K562 (cell line): Measurements from ENCODE around the gene ECPAS. TPM values are rescaled to one million over a fixed set of nuclear protein-coding genes. Genes with fewer than 3 reads are reported as not detected.

Experiments
- ATAC-seq: fragments of 200-7000 bp; cut with Tn5 transposase; 3 replicates; pipeline ENCODE4 v1.9.1; 2020; ENCODE audit warnings: moderate library complexity
- BruUV-seq: library from RNA; stranded (reverse); fragments of 400-500 nt; replicated peaks from 2 replicates; lab custom pipeline; 2021; lab: Mats Ljungman, UMichigan
- CTCF ChIA-PET: fragments of 300-600 bp; formaldehyde crosslinking; extraction: SDS; loops from one replicate; lab custom pipeline; 2021; ENCODE audit warnings: low intra/inter-chr PET ratio; lab: Yijun Ruan, JAX
- POLR2A ChIA-PET: fragments of 300-600, 350-650 bp; sonication (Branson Sonifier 250); formaldehyde crosslinking; extraction: SDS; loops from one replicate; lab custom pipeline; 2021; ENCODE audit warnings: antibody characterized with exemption, inconsistent platforms; lab: Yijun Ruan, JAX
- DNase-seq, 4 experiments: peaks; one replicate each; pipeline versions ENCODE4 v3.0.0 to v3.0.0-alpha.2; 2011 to 2018; ENCODE audit warnings: low spot score in 3 of 4, mixed read lengths in 3 of 4; ENCODE audit errors: extremely low read depth in 1 of 4
- FAIRE-seq: peaks from 2 replicates; lab custom pipeline; 2011; peaks lifted over from hg19 to GRCh38; lab: Jason Lieb, UNC
- H2AFZ ChIP-seq: 2 replicates; pipeline ENCODE4 v1.6.0; 2011; ENCODE audit warnings: low read depth, low read length, control low read depth, inconsistent platforms
- H3K27ac ChIP-seq: fragments of 200-600 bp; 3 replicates; pipeline ENCODE4 v1.8.0; 2011; ENCODE audit warnings: low read depth, mild to moderate bottlenecking, control low read depth, inconsistent platforms, low read length, moderate library complexity, mixed read lengths; ENCODE audit errors: extremely low read depth
- H3K27me3 ChIP-seq, 2 experiments: fragments of 300-600 bp in 1 of 2; 2 replicates in 1 of 2; 3 replicates in 1 of 2; pipeline versions ENCODE4 v1.6.0 to v1.8.0; 2011; ENCODE audit warnings: inconsistent platforms in 2 of 2, low read length in 2 of 2, mild to moderate bottlenecking in 1 of 2, mixed read lengths in 1 of 2, moderate library complexity in 1 of 2; ENCODE audit not compliant: control insufficient read depth in 2 of 2, insufficient read depth in 2 of 2
- H3K36me3 ChIP-seq: fragments of 300-600 bp; 3 replicates; pipeline ENCODE4 v1.8.0; 2011; ENCODE audit warnings: mild to moderate bottlenecking, low read length, inconsistent platforms; ENCODE audit not compliant: control insufficient read depth, insufficient read depth
- H3K4me1 ChIP-seq, 2 experiments: fragments of 200-600 bp in 1 of 2; replicated peaks in 1 of 2; 2 replicates in 1 of 2; 3 replicates in 1 of 2; pipeline versions ENCODE4 v1.5.1 to v1.8.0; 2011; ENCODE audit warnings: inconsistent platforms in 2 of 2, low read length in 2 of 2, mild to moderate bottlenecking in 1 of 2, mixed read lengths in 1 of 2, moderate library complexity in 1 of 2; ENCODE audit not compliant: control insufficient read depth in 2 of 2, insufficient read depth in 2 of 2
- H3K4me2 ChIP-seq: 2 replicates; pipeline ENCODE4 v1.6.1; 2011; ENCODE audit warnings: low read length, control low read depth, inconsistent platforms, mixed read lengths; ENCODE audit not compliant: insufficient read depth
- H3K4me3 ChIP-seq: fragments of 200-600 bp; sonication (generic), shearing (Covaris generic); 2 replicates; pipeline ENCODE4 v1.5.1; 2016; ENCODE audit warnings: control low read depth, inconsistent platforms
- H3K79me2 ChIP-seq: fragments of 200-600 bp; 3 replicates; pipeline ENCODE4 v1.8.0; 2011; ENCODE audit warnings: low read length, inconsistent platforms; ENCODE audit not compliant: control insufficient read depth, insufficient read depth
- H3K9ac ChIP-seq, 2 experiments: 2 replicates each; pipeline versions ENCODE4 v1.6.0 to v1.6.1; 2011; ENCODE audit warnings: low read depth in 2 of 2, low read length in 2 of 2, control low read depth in 1 of 2, inconsistent platforms in 1 of 2, mild to moderate bottlenecking in 1 of 2, mixed read lengths in 1 of 2; ENCODE audit not compliant: insufficient read depth in 1 of 2
- H3K9me1 ChIP-seq: one replicate; pipeline ENCODE4 v1.6.0; 2011; ENCODE audit warnings: inconsistent platforms, mild to moderate bottlenecking, low read length, moderate library complexity; ENCODE audit not compliant: control insufficient read depth, insufficient read depth
- H3K9me3 ChIP-seq: replicated peaks from 2 replicates; pipeline ENCODE4 v1.5.1; 2011; ENCODE audit warnings: low read depth, low read length, inconsistent platforms; ENCODE audit not compliant: control insufficient read depth, insufficient read depth
- H4K20me1 ChIP-seq: replicated peaks from 2 replicates; pipeline ENCODE4 v1.6.1; 2011; ENCODE audit warnings: low read length, inconsistent platforms, mixed read lengths; ENCODE audit not compliant: control insufficient read depth, insufficient read depth
- FOXM1 ChIP-seq, 2 experiments: fragments of 450-650 bp in 1 of 2; sonication (generic) in 1 of 2; formaldehyde crosslinking in 1 of 2; IDR thresholded peaks; 2 replicates each; pipeline versions ENCODE4 v1.6.1 to v1.9.0; 2017 to 2022; ENCODE audit warnings: low read depth in 2 of 2, mild to moderate bottlenecking in 2 of 2, missing genetic modification reagents in 1 of 2, moderate library complexity in 1 of 2
- NFYB ChIP-seq: IDR thresholded peaks from 2 replicates; pipeline ENCODE4 v1.6.1; 2011; ENCODE audit warnings: mild to moderate bottlenecking, moderate library complexity; ENCODE audit not compliant: insufficient read length; ENCODE audit errors: extremely low read depth
- RBM25 ChIP-seq: fragments of 200-400 bp; formaldehyde crosslinking; IDR thresholded peaks from 2 replicates; pipeline ENCODE4 v1.6.1; 2018; ENCODE audit warnings: low read length, low read depth, moderate library complexity; ENCODE audit not compliant: severe bottlenecking
- WGBS: fragments of 100-300 bp; shearing (Covaris generic); methylation state at CpG from one replicate; pipeline ENCODE4 v1.1.6; 2016; ENCODE audit warnings: low coverage, mixed read lengths; ENCODE audit not compliant: insufficient coverage; ENCODE audit errors: missing lambda C conversion rate; 5-methylcytosine and 5-hydroxymethylcytosine counted together
- in situ Hi-C: fragments of 300-500 bp; cut with MboI; formaldehyde crosslinking; loops from 4 replicates; pipeline ENCODE4 v1.15.0; 2018; ENCODE audit warnings: inconsistent platforms, mixed read lengths
- intact Hi-C: fragments of 100-400 bp; cut with micrococcal nuclease; formaldehyde crosslinking; loops from 2 replicates; pipeline ENCODE4 v1.14.2; 2022
- polyA plus RNA-seq, 8 experiments: library from polyadenylated mRNA; depleted of rRNA in 4 of 8; stranded (reverse) in 5 of 8; unstranded in 3 of 8; fragments of >200 nt; fragmentation: Nextera tagmentation in 2 of 8; fragmentation: Illumina TruSeq in 1 of 8; extraction: Ambion mirVana in 2 of 8; extraction: Trizol in 1 of 8; gene quantifications; 2 replicates each; pipeline versions ENCODE4 v1.2.1 to v1.2.3, GENCODE V29; 2011 to 2014; ENCODE audit warnings: inconsistent platforms in 1 of 8, missing spikeins in 1 of 8
- total RNA-seq, 7 experiments: library from RNA; depleted of rRNA in 6 of 7; stranded (reverse); fragments of >200 nt in 6 of 7; fragmentation: Illumina TruSeq in 2 of 7; extraction: Trizol in 2 of 7; gene quantifications; 2 replicates each; pipeline versions ENCODE4 v1.2.1 to v1.2.3, GENCODE V29; 2011 to 2021; ENCODE audit warnings: low replicate concordance in 1 of 7
- TF ChIP-seq, protein P1 (sequence below): sonication (generic); formaldehyde crosslinking; IDR thresholded peaks from 2 replicates; pipeline ENCODE4 v1.8.1; 2023; ENCODE audit warnings: missing genetic modification reagents, mild to moderate bottlenecking, borderline replicate concordance

ECPAS gene
- total and polyA plus RNA-seq, 9 of the 15 experiments (the other 6 are each of a cell fraction or from before 2014, with no cell fraction given), result 14.5 to 90.9 (median 75.7) TPM

- H4K20me1 ChIP-seq, result no peaks in the 10 kb centered on the region
- no TSS peak for BruUV-seq
- CTCF ChIA-PET, result no interaction called here
- FAIRE-seq (peak; percentile 44), DNase-seq (peak in 1 of 4 experiments; percentile 25)
- no peaks in the 10 kb centered on the region for H3K79me2 ChIP-seq
- H3K4me3 ChIP-seq, result no peak overlapping the region
- intact Hi-C loops, result no loop called here
- H3K27ac ChIP-seq, result no peak overlapping the region
- peak overlapping the region; percentile 62 for H2AFZ ChIP-seq
- no peaks in the 10 kb centered on the region for H3K9me1 ChIP-seq
- TF ChIP-seq, protein P1, sequence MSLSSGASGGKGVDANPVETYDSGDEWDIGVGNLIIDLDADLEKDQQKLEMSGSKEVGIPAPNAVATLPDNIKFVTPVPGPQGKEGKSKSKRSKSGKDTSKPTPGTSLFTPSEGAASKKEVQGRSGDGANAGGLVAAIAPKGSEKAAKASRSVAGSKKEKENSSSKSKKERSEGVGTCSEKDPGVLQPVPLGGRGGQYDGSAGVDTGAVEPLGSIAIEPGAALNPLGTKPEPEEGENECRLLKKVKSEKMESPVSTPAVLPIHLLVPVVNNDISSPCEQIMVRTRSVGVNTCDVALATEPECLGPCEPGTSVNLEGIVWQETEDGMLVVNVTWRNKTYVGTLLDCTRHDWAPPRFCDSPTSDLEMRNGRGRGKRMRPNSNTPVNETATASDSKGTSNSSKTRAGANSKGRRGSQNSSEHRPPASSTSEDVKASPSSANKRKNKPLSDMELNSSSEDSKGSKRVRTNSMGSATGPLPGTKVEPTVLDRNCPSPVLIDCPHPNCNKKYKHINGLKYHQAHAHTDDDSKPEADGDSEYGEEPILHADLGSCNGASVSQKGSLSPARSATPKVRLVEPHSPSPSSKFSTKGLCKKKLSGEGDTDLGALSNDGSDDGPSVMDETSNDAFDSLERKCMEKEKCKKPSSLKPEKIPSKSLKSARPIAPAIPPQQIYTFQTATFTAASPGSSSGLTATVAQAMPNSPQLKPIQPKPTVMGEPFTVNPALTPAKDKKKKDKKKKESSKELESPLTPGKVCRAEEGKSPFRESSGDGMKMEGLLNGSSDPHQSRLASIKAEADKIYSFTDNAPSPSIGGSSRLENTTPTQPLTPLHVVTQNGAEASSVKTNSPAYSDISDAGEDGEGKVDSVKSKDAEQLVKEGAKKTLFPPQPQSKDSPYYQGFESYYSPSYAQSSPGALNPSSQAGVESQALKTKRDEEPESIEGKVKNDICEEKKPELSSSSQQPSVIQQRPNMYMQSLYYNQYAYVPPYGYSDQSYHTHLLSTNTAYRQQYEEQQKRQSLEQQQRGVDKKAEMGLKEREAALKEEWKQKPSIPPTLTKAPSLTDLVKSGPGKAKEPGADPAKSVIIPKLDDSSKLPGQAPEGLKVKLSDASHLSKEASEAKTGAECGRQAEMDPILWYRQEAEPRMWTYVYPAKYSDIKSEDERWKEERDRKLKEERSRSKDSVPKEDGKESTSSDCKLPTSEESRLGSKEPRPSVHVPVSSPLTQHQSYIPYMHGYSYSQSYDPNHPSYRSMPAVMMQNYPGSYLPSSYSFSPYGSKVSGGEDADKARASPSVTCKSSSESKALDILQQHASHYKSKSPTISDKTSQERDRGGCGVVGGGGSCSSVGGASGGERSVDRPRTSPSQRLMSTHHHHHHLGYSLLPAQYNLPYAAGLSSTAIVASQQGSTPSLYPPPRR (CRISPR knock-in tag), result no peak
- peak; percentile 74; the same call in 1 of the 2 replicates for TF ChIP-seq FOXM1 (IDR thresholded peaks at IDR 0.05; ENCODE audit: low read depth)
- no peak for TF ChIP-seq FOXM1 (CRISPR knock-in tag; IDR thresholded peaks at IDR 0.05; ENCODE audit: low read depth)
- peak; percentile 7 for TF ChIP-seq RBM25
- TF ChIP-seq NFYB, result peak; percentile 15
- TF ChIP-seq, all 486 proteins: peak for 3
- Histone ChIP-seq H3K9ac (no peak overlapping the region), H3K4me1 (no peaks in the 10 kb centered on the region), H3K4me2 (no peak overlapping the region), H3K9me3 (no peaks in the 10 kb centered on the region), H3K27me3 (peaks cover 3 to 19% of the 10 kb centered on the region in 2 experiments; a peak in 3 of 5 replicates), H3K36me3 (no peaks in the 10 kb centered on the region)
- in situ Hi-C loops, result no loop called here
- WGBS, result 0% methylated on average over 2 of the region's 2 CpGs
- peak; percentile 87 for ATAC-seq
- POLR2A ChIA-PET, result interaction anchor here (1.0 to 2.4 kb wide), 2 partner anchors 12 to 33 kb away, joined by 3 to 6 read pairs; no protein-coding TSS in a partner anchor
Measured at GRCh38 chr9:111516061-111516465, 31.9 kb upstream of the ECPAS start.
